GM21390 (cell line): ENCODE data around the gene MPC2.
"Not testable (repeated sequence)": the region's sequence is repeated elsewhere in the genome, so short reads cannot be mapped to it uniquely, and the experiment has no call there.

Source experiments
- ATAC-seq: cut with Tn5 transposase; IDR thresholded peaks from one replicate; pipeline ENCODE4 v1.9.1; 2021; ENCODE audit not compliant: unreplicated experiment

MPC2 gene

GRCh38 chr1:167935216-167936067 is 1.4 kb downstream of the MPC2 start:
- ATAC-seq: peak; percentile 5

GRCh38 chr1:167934426-167935215 is 2.3 kb downstream of the MPC2 start:
- no peak for ATAC-seq

DNA sequence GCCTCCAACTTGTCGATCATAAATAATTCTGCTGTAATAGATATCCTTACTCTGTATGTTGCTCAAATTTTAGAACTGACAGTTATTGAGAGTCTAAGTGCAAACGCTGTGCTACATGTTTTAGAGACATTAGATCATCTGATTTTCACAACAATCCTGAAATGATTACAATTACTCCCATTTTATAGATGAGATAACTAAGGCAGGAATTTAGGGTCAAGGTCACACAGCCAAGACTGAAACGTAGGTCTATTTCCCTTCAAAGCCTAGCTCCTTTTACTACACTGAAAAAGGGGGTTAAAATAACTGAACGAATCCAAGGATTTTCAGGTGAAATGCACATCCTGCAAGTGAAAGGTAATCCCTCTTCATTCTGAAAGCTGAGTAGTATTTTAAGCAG is 3.1 kb downstream of the MPC2 start:
- no peak for ATAC-seq

DNA sequence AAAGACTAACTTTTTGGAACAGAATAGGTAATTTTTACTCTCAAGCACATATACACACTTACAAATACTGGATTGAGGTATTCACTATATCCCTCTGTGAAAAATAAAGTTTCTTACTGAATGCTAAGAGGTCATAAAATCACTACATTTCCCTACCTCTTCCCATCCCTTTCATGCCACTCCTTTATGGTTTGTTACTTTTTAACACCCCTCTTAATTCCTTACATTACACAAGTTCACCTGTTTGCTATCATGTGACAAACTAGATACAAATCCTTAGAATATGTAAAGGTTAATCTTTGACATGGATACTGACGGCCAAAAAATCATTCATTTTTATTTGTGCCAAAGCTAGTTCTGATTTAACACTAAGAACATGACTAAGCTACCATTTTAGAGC is 7.1 kb downstream of the MPC2 start:
- ATAC-seq: no peak

DNA sequence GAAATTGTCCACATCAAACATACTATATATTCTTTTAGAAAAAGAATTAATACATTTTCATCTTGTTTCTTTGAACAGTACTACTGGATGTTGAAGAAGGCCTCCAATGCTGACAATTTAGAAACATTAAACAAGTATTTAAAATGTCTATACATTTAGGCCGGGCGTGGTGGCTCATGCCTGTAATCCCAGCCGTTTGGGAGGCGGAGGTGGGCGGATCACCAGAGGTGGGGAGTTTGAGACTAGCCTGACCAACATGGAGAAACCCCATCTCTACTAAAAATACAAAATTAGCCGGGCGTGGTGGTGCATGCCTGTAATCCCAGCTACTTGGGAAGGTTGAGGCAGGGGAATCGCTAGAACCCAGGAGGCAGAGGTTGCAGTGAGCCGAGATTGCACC is 8.0 kb downstream of the MPC2 start:
- ATAC-seq: not testable (repeated sequence)

DNA sequence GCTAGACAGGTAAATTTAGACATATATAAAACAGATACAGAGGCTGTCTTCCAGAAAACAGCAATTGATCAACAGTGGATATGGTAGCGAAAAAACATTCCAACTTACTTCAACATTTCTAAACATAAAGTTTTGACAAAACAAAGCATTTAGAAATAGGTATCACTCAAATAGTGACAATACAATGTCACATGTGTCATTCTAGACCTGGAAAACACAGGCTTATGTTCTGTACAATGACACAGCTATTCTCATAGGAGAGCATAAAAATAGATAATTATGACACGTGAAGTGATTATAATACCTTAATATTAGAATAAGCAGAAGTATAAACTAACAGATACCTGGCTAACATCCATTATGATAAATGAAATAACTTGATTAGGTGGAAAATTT is 8.4 kb downstream of the MPC2 start:
- ATAC-seq: no peak

- no peak for ATAC-seq
Observed at GRCh38 chr1:167927046-167927754, 9.7 kb downstream of the MPC2 start.

DNA sequence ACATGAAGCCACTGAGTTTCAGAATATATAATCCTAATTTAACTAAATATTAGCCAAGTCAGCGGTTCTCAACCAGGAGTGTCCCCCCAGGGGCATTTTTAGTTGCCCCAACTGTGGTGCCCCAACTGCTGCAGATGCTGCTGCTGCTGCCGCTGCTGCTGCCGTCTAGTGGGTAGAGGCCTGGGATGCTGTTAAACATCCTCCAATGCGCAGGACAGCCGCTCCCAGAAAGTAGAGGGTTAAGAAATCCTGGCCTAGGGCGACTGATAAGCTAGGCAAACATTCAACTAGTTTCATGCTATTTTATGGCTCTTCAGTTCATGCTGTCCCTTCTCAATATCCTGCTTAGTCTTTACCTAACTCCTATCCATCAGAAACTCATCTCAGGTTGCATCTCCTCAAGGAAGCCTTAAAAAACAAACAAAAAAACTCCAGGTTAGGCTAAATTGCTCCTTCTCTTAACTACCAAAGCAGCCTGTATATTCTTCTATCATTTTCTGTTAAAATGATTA is 10.3 kb downstream of the MPC2 start:
- no peak for ATAC-seq

GRCh38 chr1:167924543-167925231 is 12.2 kb downstream of the MPC2 start:
- ATAC-seq: no peak

- no peak for ATAC-seq
Observed at GRCh38 chr1:167924102-167924501, 12.8 kb downstream of the MPC2 start.

- no peak for ATAC-seq
Observed at GRCh38 chr1:167923324-167924056, 13.4 kb downstream of the MPC2 start.

DNA sequence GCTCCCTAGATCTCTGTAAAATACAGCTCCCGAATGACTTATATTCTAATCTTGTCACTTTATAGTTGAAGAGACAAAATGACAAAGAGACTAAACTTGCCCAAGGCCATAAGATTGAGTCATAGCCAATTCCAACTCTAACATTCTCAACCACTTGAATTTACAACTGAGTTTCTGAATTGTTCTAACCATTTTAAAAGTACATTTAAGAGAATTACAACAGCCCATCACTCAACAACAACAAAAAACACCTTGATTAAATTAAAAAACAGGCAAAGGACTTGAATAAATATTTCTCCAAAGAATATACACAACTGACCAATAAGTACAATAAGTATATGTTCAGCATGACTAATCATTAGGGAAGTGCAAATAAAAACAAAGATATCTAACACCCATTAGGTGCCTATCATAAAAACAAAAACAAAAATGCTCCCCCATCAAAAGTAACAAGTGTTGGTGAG is 14.2 kb downstream of the MPC2 start:
- ATAC-seq: no peak

- peak; percentile 56 for ATAC-seq
Observed at GRCh38 chr1:167922023-167922422, 14.8 kb downstream of the MPC2 start.

DNA sequence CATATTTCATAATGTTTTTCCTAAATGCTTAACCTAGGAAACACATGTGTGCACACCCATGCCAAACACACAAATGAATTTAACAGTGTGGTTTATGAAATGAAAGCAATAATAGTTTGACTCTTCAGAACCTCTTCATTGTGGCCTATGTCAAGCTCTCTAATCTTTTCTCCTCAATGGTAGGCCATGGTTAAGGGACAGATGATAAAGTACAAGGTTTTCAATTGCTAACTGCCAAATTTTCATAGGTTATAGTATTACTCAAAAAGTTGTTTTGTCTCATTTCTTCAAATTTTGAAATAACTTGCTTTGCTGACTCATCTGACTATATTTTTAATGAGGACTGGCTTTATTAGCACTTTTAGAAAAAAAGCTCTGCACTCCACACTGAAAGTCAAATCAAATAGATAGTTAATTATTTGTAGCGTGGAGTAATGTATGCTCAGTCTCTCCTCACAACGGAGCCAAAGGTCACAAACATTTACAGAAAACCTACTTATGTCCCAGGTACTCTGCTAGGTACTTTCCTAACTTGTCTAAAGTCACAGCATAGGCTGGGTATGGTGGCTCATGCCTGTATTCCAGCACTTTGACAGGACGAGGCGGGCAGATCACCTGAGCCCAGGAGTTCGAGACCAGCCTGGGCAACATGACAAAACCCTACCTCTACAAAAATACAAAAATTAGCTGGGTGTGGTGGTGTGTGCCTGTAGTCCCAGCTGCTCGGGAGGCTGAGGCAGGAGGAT is 19.9 kb downstream of the MPC2 start:
- ATAC-seq: no peak

DNA sequence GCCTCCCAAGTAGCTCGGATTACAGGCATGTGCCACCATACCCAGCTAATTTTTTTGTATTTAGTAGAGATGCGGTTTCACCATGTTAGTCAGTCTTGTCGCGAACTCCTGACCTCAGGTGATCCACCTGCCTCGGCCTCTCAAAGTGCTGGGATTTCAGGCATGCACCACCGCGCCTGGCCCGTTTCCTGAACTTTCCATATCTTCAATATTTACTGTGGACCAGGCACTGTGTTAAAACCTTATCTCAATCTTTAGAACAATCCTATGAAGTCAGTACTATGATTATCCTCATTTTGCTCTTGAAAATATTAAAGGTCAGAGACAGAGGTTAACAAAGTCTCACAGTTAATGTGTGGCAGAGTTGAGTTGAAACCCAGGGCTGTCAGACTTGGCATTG is 21.3 kb downstream of the MPC2 start:
- no peak for ATAC-seq

DNA sequence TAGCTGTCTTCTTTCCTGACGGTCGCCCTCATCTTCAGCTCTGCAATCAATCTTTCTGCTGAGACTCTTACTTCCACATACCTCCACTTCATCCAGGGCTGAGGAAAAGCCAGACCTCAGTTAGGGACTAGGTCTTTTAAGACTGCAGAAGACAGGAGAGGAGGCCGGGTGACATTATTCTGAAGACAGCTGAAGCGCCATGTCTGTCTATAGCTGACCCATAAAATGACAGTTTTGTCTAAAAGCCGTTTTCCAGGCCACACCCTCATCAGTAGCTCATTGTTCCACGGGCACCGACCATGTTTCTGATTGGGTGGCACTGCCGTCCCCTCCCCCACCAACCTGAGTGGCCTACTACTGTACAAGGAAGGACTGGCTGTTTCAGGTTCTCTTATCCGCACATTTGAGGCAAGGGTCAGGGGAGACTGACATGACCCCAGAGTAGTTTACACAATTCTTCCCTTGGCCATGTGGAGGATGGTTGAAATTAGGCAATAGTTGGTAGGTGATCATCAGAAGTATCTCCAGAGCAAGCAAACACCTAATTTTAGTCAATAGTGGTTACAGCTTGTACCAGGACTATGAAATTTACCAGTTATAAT is 22.9 kb downstream of the MPC2 start, which contains the start of gene ADCY10:
Gene ADCY10 (minus strand): TSS at position 240 of the 602 bp plus-strand sequence. CDS start 8,994 bp downstream, outside the sequence.
- no peak for ATAC-seq

- ATAC-seq: no peak
Observed at GRCh38 chr1:167912294-167912693, 24.6 kb downstream of the MPC2 start.

DNA sequence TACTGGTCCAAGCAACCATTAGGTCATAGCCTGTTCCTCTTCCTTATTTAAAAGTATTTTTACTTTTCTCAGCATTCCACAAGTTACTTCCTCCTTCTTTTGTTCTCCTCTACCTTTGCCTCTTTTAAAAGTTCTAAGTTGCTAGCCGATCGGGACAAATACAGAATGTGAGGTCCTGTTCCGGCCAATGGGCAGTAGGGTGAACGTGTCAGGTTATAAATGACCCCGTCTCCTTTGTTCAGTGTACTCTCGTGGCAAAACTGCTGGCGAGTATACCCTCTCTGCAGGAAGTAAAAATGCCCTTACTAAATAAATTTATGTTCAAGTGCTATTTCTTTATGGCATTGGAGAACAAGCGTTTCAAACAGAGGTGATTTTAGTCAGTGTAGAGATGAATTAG is 25.5 kb downstream of the MPC2 start:
- no peak for ATAC-seq

DNA sequence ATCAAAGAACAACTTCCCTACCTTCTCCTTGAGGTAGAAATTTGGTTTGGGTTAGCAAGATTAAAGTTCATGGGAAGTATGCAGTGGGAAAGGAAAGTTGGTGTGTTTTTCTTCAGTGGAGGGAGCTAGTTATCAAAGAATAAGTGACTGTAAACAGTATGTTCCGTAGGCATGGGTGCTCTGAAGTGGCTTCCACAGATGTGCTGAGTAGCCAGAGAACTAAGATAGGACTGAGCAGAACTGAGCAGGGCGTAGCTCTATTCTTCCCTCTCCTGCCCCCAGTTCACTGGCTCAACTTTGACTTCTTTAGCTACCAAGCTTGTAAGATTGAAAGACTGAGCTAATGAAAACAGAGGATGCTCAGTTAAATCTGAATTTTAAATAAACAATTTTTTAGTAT is 26.3 kb downstream of the MPC2 start:
- ATAC-seq: no peak
